WTC11 (cell line): ENCODE data around the gene ABHD13.

Experiments used
- ESRRA ChIP-seq: sonication (generic); formaldehyde crosslinking; IDR thresholded peaks from 2 replicates; pipeline ENCODE4 v1.8.1; 2022; ENCODE audit warnings: mild to moderate bottlenecking, missing genetic modification reagents, borderline replicate concordance
- ETV6 ChIP-seq: sonication (generic); formaldehyde crosslinking; IDR thresholded peaks from 2 replicates; pipeline ENCODE4 v1.8.1; 2022; ENCODE audit warnings: mild to moderate bottlenecking, missing genetic modification reagents
- FOXJ3 ChIP-seq: sonication (generic); formaldehyde crosslinking; IDR thresholded peaks from 2 replicates; pipeline ENCODE4 v1.9.0; 2021; ENCODE audit warnings: missing genetic modification reagents, mild to moderate bottlenecking, borderline replicate concordance
- NFE2L1 ChIP-seq: sonication (generic); formaldehyde crosslinking; IDR thresholded peaks from 2 replicates; pipeline ENCODE4 v1.8.1; 2023; ENCODE audit warnings: missing genetic modification reagents
- SP1 ChIP-seq: sonication (generic); formaldehyde crosslinking; conservative IDR thresholded peaks from 2 replicates; pipeline ENCODE4 v1.8.1; 2022; ENCODE audit warnings: missing genetic modification reagents
- TP53 ChIP-seq: sonication (generic); formaldehyde crosslinking; IDR thresholded peaks from 2 replicates; pipeline ENCODE4 v1.8.1; 2023; ENCODE audit warnings: mild to moderate bottlenecking, missing genetic modification reagents
- USF1 ChIP-seq: sonication (generic); formaldehyde crosslinking; IDR thresholded peaks from 2 replicates; pipeline ENCODE4 v1.8.0; 2022; ENCODE audit warnings: mild to moderate bottlenecking, missing genetic modification reagents
- USF2 ChIP-seq: sonication (generic); formaldehyde crosslinking; IDR thresholded peaks from 2 replicates; pipeline ENCODE4 v1.8.1; 2023; ENCODE audit warnings: mild to moderate bottlenecking, missing genetic modification reagents, moderate library complexity
- ZBTB21 ChIP-seq: sonication (generic); formaldehyde crosslinking; IDR thresholded peaks from 2 replicates; pipeline ENCODE4 v1.8.1; 2023; ENCODE audit warnings: mild to moderate bottlenecking, missing genetic modification reagents, borderline replicate concordance
- TF ChIP-seq, protein P1 (sequence below): fragments of 200-600 bp; IDR thresholded peaks from 2 replicates; pipeline ENCODE4 v1.8.0; 2022; ENCODE audit warnings: antibody characterized with exemption
- TF ChIP-seq, protein P2 (sequence below): sonication (generic); formaldehyde crosslinking; conservative IDR thresholded peaks from 2 replicates; pipeline ENCODE4 v1.8.1; 2022; ENCODE audit warnings: mild to moderate bottlenecking, missing genetic modification reagents

DNA sequence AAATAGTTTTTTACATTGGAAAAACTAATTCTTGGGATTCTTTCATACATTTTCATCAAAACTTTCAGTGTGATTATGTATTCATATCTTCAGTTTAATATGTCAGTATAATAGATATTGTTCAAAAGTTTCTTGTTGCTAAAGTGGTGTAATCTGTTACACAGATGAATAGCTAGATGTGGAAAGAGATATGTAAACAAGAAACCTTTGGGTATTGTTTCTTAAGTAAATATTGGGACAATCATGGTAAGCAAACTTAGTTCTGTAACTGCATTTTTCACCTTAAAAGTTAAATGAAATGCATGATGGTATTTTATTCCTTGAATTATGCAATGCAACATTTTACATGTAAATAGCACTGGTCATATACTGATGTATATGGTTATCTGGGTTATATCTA is 12.2 kb downstream of the ABHD13 start:
- TF ChIP-seq, protein P1, sequence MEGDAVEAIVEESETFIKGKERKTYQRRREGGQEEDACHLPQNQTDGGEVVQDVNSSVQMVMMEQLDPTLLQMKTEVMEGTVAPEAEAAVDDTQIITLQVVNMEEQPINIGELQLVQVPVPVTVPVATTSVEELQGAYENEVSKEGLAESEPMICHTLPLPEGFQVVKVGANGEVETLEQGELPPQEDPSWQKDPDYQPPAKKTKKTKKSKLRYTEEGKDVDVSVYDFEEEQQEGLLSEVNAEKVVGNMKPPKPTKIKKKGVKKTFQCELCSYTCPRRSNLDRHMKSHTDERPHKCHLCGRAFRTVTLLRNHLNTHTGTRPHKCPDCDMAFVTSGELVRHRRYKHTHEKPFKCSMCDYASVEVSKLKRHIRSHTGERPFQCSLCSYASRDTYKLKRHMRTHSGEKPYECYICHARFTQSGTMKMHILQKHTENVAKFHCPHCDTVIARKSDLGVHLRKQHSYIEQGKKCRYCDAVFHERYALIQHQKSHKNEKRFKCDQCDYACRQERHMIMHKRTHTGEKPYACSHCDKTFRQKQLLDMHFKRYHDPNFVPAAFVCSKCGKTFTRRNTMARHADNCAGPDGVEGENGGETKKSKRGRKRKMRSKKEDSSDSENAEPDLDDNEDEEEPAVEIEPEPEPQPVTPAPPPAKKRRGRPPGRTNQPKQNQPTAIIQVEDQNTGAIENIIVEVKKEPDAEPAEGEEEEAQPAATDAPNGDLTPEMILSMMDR: no peak
- TF ChIP-seq, protein P2, sequence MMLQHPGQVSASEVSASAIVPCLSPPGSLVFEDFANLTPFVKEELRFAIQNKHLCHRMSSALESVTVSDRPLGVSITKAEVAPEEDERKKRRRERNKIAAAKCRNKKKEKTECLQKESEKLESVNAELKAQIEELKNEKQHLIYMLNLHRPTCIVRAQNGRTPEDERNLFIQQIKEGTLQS (CRISPR knock-in tag): no peak
- TF ChIP-seq SP1 (CRISPR knock-in tag): no peak
- TF ChIP-seq NFE2L1 (CRISPR knock-in tag): no peak
- no peak for TF ChIP-seq ESRRA (CRISPR knock-in tag)
- TF ChIP-seq ETV6 (CRISPR knock-in tag): no peak
- TF ChIP-seq ZBTB21 (CRISPR knock-in tag): no peak
- TF ChIP-seq USF1 (CRISPR knock-in tag): no peak
- TF ChIP-seq TP53 (CRISPR knock-in tag): no peak
- TF ChIP-seq FOXJ3: no peak
- TF ChIP-seq USF2: no peak
